SK-N-MC (cell line): Measurements from ENCODE around the gene USP13.

Source experiments
- EZH2 ChIP-seq: fragments of 200-600 bp; sonication (generic); IDR thresholded peaks from one replicate; pipeline ENCODE4 v1.6.1; 2017; ENCODE audit warnings: antibody characterized with exemption
- POLR2AphosphoS5 ChIP-seq: IDR thresholded peaks from 2 replicates; pipeline ENCODE4 v1.6.1; 2012; ENCODE audit warnings: mild to moderate bottlenecking, low read depth, low read length, borderline replicate concordance

- TF ChIP-seq EZH2 (no peak), POLR2AphosphoS5 (no peak)
These were observed 108.1 kb downstream of the USP13 start for GRCh38 chr3:179760944-179761343.
